Thoracic aorta (tissue), 2 donors: ENCODE results near the gene THRB. TPM values are rescaled to one million over a fixed set of nuclear protein-coding genes. Genes with fewer than 3 reads are reported as not detected.

Experiments used
- ATAC-seq: fragments of 150-250 bp; one replicate; pipeline ENCODE4 v1.8.0; 2017; ENCODE audit warnings: low read depth; ENCODE audit not compliant: insufficient number of reproducible peaks, low FRiP score
- DNase-seq: peaks from one replicate; pipeline ENCODE4 v3.0.0-alpha.2; 2020; ENCODE audit warnings: low spot score
- H3K27ac ChIP-seq, 2 donors: fragments of 200-600 bp; sonication (generic); 1 replicate in 1 of 2; 2 replicates in 1 of 2; pipeline ENCODE4 v1.5.1; 2016; ENCODE audit warnings: mild to moderate bottlenecking in 2 of 2, moderate library complexity in 2 of 2
- H3K27me3 ChIP-seq: fragments of 200-600 bp; sonication (generic); replicated peaks from 2 replicates; pipeline ENCODE4 v1.6.0; 2016; ENCODE audit warnings: mild to moderate bottlenecking; ENCODE audit not compliant: insufficient read depth
- H3K36me3 ChIP-seq: fragments of 200-600 bp; sonication (generic); one replicate; pipeline ENCODE4 v1.5.1; 2016
- H3K4me1 ChIP-seq, 2 donors: fragments of 200-600 bp; sonication (generic); 1 replicate in 1 of 2; 2 replicates in 1 of 2; pipeline versions ENCODE4 v1.5.1 to v1.6.0; 2016; ENCODE audit warnings: low read depth in 2 of 2, mild to moderate bottlenecking in 1 of 2; ENCODE audit not compliant: control insufficient read depth in 1 of 2
- H3K4me3 ChIP-seq: fragments of 200-600 bp; sonication (generic); 2 replicates; pipeline ENCODE4 v1.5.1; 2016; ENCODE audit warnings: mild to moderate bottlenecking
- H3K9me3 ChIP-seq: fragments of 200-600 bp; sonication (generic); 2 replicates; pipeline ENCODE4 v1.5.1; 2016
- total RNA-seq, 2 donors: library from RNA; depleted of rRNA; stranded (reverse); fragments of >200 nt; gene quantifications; one replicate each; pipeline versions ENCODE4 v1.1.0 to v1.2.3, GENCODE V29; 2016
- TF ChIP-seq, protein P1 (sequence below): fragments of 200-600 bp; sonication (generic); IDR thresholded peaks from one replicate; pipeline ENCODE4 v1.5.1; 2019; ENCODE audit warnings: antibody characterized with exemption

THRB gene
- total RNA-seq, 2 donors from 2014 or later = 40.3 to 65.6 TPM

GRCh38 chr3:24192469-24193056, 302.1 kb downstream of the THRB start:
- TF ChIP-seq, protein P1, sequence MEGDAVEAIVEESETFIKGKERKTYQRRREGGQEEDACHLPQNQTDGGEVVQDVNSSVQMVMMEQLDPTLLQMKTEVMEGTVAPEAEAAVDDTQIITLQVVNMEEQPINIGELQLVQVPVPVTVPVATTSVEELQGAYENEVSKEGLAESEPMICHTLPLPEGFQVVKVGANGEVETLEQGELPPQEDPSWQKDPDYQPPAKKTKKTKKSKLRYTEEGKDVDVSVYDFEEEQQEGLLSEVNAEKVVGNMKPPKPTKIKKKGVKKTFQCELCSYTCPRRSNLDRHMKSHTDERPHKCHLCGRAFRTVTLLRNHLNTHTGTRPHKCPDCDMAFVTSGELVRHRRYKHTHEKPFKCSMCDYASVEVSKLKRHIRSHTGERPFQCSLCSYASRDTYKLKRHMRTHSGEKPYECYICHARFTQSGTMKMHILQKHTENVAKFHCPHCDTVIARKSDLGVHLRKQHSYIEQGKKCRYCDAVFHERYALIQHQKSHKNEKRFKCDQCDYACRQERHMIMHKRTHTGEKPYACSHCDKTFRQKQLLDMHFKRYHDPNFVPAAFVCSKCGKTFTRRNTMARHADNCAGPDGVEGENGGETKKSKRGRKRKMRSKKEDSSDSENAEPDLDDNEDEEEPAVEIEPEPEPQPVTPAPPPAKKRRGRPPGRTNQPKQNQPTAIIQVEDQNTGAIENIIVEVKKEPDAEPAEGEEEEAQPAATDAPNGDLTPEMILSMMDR = no peak
- peak overlapping the region; percentile 23 for H3K4me3 ChIP-seq
- H3K36me3 ChIP-seq = no peaks in the 10 kb centered on the region
- peak overlapping the region; percentile 1 to 33 for H3K27ac ChIP-seq
- ATAC-seq = no peak
- no peak for DNase-seq
- peaks cover 11 to 69% of the 10 kb centered on the region in 2 donors for H3K4me1 ChIP-seq
- H3K9me3 ChIP-seq = no peaks in the 10 kb centered on the region
- H3K27me3 ChIP-seq = no peaks in the 10 kb centered on the region

GRCh38 chr3:24191801-24192403, 302.7 kb downstream of the THRB start:
- peaks cover 8 to 68% of the 10 kb centered on the region in 2 donors for H3K4me1 ChIP-seq
- peak overlapping the region; percentile 0 to 1 for H3K27ac ChIP-seq
- no peak overlapping the region for H3K4me3 ChIP-seq
- no peaks in the 10 kb centered on the region for H3K27me3 ChIP-seq
- DNase-seq = no peak
- TF ChIP-seq, protein P1 = no peak
- H3K9me3 ChIP-seq = no peaks in the 10 kb centered on the region
- no peak for ATAC-seq
- no peaks in the 10 kb centered on the region for H3K36me3 ChIP-seq

- Histone ChIP-seq H3K4me3 (peak overlapping the region; percentile 53), H3K36me3 (no peaks in the 10 kb centered on the region), H3K27me3 (no peaks in the 10 kb centered on the region), H3K9me3 (no peaks in the 10 kb centered on the region), H3K27ac (peak overlapping the region; percentile 48 to 77), H3K4me1 (peaks cover 12 to 70% of the 10 kb centered on the region in 2 donors)
- TF ChIP-seq, protein P1 = no peak
- ATAC-seq = no peak
- DNase-seq = no peak
Observed at GRCh38 chr3:24190256-24190655, 304.4 kb downstream of the THRB start.

DNA sequence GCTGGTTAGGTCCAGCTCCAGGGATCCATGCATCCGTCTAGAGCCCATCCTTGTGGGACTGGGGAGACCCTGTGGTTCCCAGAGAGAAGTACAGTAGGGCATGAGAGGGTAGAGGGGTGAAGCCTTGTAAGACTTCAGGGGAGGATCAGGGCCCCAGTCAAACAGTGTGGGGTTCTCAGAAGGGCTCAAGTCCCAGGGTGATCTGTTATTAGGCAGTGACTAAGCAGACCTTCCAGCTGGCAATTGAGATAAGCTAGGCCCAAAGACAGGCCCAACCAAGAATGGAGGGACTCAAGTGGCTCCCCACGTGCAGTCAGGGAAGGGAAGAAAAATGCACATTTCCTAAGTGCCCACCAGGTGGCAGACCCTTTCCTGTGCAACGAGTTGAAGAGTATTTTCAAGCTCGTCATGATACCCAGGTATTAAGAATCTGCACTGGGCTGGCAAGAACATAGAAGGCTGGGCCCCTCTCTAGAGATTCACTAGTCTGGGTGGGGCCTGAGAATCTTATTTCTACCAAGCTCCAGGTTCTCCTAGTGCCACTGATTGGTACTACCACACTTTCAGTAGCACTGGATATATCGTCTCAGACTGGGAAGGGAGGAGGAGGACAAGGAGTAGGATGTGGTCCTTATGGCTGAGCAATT, 308.8 kb downstream of the THRB start:
- TF ChIP-seq, protein P1 = peak; percentile 53
- Histone ChIP-seq H3K36me3 (no peaks in the 10 kb centered on the region), H3K27ac (peak overlapping the region; percentile 69 to 78), H3K9me3 (no peaks in the 10 kb centered on the region), H3K4me1 (peaks cover 11 to 74% of the 10 kb centered on the region in 2 donors), H3K27me3 (no peaks in the 10 kb centered on the region), H3K4me3 (no peak overlapping the region)
- ATAC-seq = peak; percentile 27
- no peak for DNase-seq

GRCh38 chr3:24184528-24185176, 310.0 kb downstream of the THRB start:
- peak overlapping the region; percentile 69 to 78 for H3K27ac ChIP-seq

More at GRCh38 chr3:24184528-24185176, 310.0 kb downstream of the THRB start:
- TF ChIP-seq, protein P1 = no peak
- Histone ChIP-seq H3K4me1 (peaks cover 11 to 70% of the 10 kb centered on the region in 2 donors), H3K4me3 (no peak overlapping the region), H3K36me3 (no peaks in the 10 kb centered on the region), H3K9me3 (no peaks in the 10 kb centered on the region), H3K27me3 (no peaks in the 10 kb centered on the region)
- ATAC-seq (no peak), DNase-seq (no peak)
